ENCODE results near the gene PGP. TPM values are rescaled to one million over a fixed set of nuclear protein-coding genes. Genes with fewer than 3 reads are reported as not detected.

PGP gene
- total RNA-seq, 2 experiments from 2014 or later = 11.5 to 15.0 TPM

GRCh38 chr16:2237102-2237482 is 22.5 kb upstream of the PGP start:
- ChIA-PET POLR2A (no interaction called here), CTCF (no interaction called here)
- Mint-ChIP-seq H3K4me3 (no peak overlapping the region), H3K36me3 (ENCODE audit: low read depth) (peaks cover 10% of the 10 kb centered on the region), H3K4me1 (peaks cover 2% of the 10 kb centered on the region), H3K9me3 (ENCODE audit: low read depth) (no peaks in the 10 kb centered on the region), H3K27ac (no peak overlapping the region), H3K27me3 (peaks cover 2% of the 10 kb centered on the region)
- intact Hi-C loops (cut with DNase I, micrococcal nuclease) = no loop called here
- DNase-seq (no peak), ATAC-seq (no peak)

DNA sequence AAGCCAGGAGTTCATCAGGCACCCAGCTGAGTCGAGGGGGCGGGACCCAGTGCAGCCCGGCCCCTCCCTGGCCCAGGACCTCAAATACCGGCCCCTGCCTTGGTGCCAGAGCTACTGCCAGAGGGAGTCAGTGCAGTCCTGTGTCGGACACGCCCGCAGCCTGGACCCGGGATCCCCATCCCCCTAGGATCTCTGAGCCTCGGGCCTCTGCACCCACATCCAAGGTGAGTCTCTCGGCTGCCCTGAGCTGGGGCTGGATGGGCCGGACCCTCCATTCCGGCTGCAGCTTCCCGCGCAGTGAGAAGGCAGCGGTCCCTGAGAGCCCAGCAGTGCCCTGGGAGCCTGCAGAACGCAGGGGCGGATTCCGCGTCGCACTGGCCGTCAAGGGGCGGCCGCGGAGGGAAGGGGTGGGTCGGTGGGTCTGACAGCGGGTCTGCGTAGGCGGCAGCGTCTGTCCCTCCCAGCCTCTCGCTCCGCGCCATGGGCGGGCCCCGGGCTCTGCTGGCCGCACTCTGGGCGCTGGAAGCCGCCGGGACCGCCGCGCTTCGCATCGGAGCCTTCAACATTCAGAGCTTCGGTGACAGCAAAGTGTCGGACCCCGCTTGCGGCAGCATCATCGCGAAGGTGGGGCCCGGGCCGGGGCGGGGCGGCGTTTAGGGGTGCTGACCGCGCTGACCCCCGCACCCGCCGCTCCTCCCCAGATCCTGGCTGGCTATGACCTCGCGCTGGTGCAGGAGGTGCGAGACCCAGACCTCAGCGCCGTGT is 21.9 kb upstream of the PGP start, which contains the start of gene DNASE1L2:
Gene DNASE1L2, plus strand, starts transcription at position 108 of the 765 bp plus-strand sequence. Its CDS starts 373 bp downstream, at position 481.
- POLR2A ChIA-PET = no interaction called here
- no peak within 1 kb of the TSS for H3K4me3 Mint-ChIP-seq
- H3K27ac Mint-ChIP-seq = no peak within 1 kb of the TSS
- intact Hi-C loops (cut with DNase I, micrococcal nuclease) = no loop called here
- no peaks in the 10 kb centered on the region for H3K9me3 Mint-ChIP-seq (ENCODE audit: low read depth)
- ATAC-seq = peak; percentile 23
- CTCF ChIA-PET = no interaction called here
- DNase-seq = no peak
- peaks cover 13% of the 10 kb centered on the region for H3K36me3 Mint-ChIP-seq (ENCODE audit: low read depth)
- H3K27me3 Mint-ChIP-seq = peaks cover 2% of the 10 kb centered on the region
- peaks cover 2% of the 10 kb centered on the region for H3K4me1 Mint-ChIP-seq

DNA sequence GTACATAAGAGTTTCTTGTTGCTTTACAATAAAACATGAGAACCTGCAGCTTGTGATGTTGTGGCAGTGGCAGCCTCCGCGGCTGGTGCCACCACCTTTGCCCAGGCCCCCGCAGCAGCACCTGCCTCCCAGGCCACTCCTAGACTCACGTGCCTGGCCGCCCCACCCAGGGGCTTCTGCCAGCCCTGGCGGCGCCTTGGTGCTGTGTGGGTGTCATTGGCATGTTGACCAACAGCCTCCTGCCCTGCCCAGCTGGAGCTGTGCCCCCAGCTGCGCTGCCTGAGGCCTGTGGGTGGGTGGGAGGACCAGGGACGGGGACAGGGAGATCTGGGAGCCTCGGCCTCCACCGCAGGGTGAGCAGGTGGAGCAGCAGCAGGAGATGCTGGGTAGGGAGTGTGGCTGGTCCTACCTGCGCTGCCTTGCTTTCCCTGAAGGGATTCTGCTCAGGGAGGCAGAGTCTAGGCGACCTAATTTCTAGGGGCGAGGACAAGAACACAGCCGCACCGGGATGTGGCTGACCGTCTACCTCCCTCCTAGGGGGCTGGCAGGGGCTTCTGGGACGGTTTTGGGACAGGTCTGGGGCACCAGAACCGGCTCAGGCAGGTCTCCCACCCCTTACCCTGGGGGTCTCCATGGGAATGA is 21.2 kb upstream of the PGP start:
- H3K4me3 Mint-ChIP-seq = no peak overlapping the region
- ChIA-PET POLR2A (no interaction called here), CTCF (no interaction called here)
- ATAC-seq (no peak), DNase-seq (no peak)
- no peak overlapping the region for H3K27ac Mint-ChIP-seq
- peaks cover 2% of the 10 kb centered on the region for H3K27me3 Mint-ChIP-seq
- peaks cover 13% of the 10 kb centered on the region for H3K36me3 Mint-ChIP-seq (ENCODE audit: low read depth)
- H3K4me1 Mint-ChIP-seq = peaks cover 2% of the 10 kb centered on the region
- intact Hi-C loops (cut with DNase I, micrococcal nuclease) = no loop called here
- no peaks in the 10 kb centered on the region for H3K9me3 Mint-ChIP-seq (ENCODE audit: low read depth)

- Mint-ChIP-seq H3K27me3 (peaks cover 2% of the 10 kb centered on the region), H3K27ac (no peak overlapping the region), H3K4me3 (no peak overlapping the region), H3K4me1 (peaks cover 2% of the 10 kb centered on the region), H3K9me3 (ENCODE audit: low read depth) (no peaks in the 10 kb centered on the region), H3K36me3 (ENCODE audit: low read depth) (peaks cover 14% of the 10 kb centered on the region)
- ChIA-PET CTCF (no interaction called here), POLR2A (no interaction called here)
- intact Hi-C loops (cut with DNase I, micrococcal nuclease) = no loop called here
- DNase-seq (no peak), ATAC-seq (no peak)
Measured at GRCh38 chr16:2235234-2235651, 20.6 kb upstream of the PGP start.

DNA sequence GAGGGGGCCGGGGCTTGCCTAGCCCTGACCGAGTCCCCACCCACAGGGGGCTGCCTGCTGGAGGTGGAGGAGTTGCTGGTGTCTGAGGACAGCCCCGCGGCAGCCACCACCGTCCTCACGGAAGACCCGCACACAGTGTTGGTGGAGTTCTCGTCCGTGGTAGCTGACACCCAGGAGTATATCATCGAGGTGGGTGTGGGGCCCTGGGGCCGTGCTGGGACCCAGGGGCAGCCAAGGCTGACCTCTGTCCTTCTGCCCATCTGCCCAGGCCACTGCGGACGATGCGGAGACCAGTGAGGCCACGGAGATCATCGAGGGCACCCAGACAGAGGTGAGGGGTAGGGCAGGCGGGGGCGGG is 20.2 kb upstream of the PGP start:
- peaks cover 2% of the 10 kb centered on the region for H3K27me3 Mint-ChIP-seq
- DNase-seq = no peak
- ChIA-PET CTCF (no interaction called here), POLR2A (no interaction called here)
- peaks cover 19% of the 10 kb centered on the region for H3K36me3 Mint-ChIP-seq (ENCODE audit: low read depth)
- H3K27ac Mint-ChIP-seq = no peak overlapping the region
- H3K9me3 Mint-ChIP-seq (ENCODE audit: low read depth) = no peaks in the 10 kb centered on the region
- intact Hi-C loops (cut with DNase I, micrococcal nuclease) = no loop called here
- peaks cover 2% of the 10 kb centered on the region for H3K4me1 Mint-ChIP-seq
- no peak overlapping the region for H3K4me3 Mint-ChIP-seq
- ATAC-seq = no peak

- ChIA-PET POLR2A (interaction anchor here (1.4 kb wide), 1 partner anchor 18 kb away, joined by 4 read pairs; the partner anchor contains the start of gene ECI1), CTCF (no interaction called here)
- Mint-ChIP-seq H3K9me3 (ENCODE audit: low read depth) (no peaks in the 10 kb centered on the region), H3K36me3 (ENCODE audit: low read depth) (peaks cover 20% of the 10 kb centered on the region), H3K4me3 (no peak overlapping the region), H3K4me1 (peaks cover 2% of the 10 kb centered on the region), H3K27me3 (peaks cover 2% of the 10 kb centered on the region), H3K27ac (no peak overlapping the region)
- ATAC-seq (no peak), DNase-seq (no peak)
- intact Hi-C loops (cut with DNase I, micrococcal nuclease) = no loop called here
Measured at GRCh38 chr16:2233872-2234812, 19.5 kb upstream of the PGP start.

DNA sequence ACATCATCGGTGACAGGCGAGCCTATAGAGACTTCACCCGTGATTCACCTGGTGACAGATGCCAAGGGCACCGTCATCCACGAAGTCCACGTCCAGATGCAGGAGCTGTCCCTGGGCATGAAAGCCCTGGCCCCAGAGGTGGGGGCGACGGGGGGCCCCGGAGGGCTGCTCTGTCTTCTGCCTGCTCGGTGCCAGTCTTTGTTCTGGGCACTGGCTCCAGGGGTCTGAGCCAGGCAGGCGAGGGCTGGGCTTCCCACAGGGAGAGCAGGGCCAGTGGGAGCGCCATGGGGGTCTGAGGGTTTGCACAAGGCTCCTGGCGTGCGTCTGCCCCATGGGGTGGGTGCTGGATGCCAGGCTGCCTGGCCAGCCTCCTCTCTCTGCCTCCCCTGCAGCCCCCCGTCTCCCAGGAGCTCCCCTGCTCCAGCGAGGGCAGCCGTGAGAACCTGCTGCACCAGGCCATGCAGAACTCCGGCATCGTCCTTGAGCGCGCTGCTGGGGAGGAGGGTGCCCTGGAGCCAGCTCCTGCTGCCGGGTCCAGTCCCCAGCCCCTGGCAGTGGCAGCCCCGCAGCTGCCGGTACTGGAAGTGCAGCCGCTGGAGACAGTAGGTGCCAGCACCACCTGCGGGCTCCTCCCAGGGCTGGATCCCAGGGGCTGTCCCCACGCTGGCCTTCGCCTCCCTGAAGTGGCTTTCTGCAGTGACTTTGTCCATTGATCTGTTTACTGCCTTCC is 18.6 kb upstream of the PGP start:
- Mint-ChIP-seq H3K36me3 (ENCODE audit: low read depth) (peaks cover 20% of the 10 kb centered on the region), H3K27ac (no peak overlapping the region), H3K4me3 (no peak overlapping the region), H3K27me3 (peaks cover 2% of the 10 kb centered on the region), H3K9me3 (ENCODE audit: low read depth) (no peaks in the 10 kb centered on the region), H3K4me1 (peaks cover 2% of the 10 kb centered on the region)
- POLR2A ChIA-PET = interaction anchor here (1.4 kb wide), 1 partner anchor 18 kb away, joined by 4 read pairs; the partner anchor contains the start of gene ECI1
- CTCF ChIA-PET = no interaction called here
- ATAC-seq = no peak
- intact Hi-C loops (cut with DNase I, micrococcal nuclease) = no loop called here
- DNase-seq = no peak

- Mint-ChIP-seq H3K36me3 (ENCODE audit: low read depth) (peaks cover 23% of the 10 kb centered on the region), H3K4me3 (no peak overlapping the region), H3K9me3 (ENCODE audit: low read depth) (no peaks in the 10 kb centered on the region), H3K27ac (no peak overlapping the region), H3K4me1 (peaks cover 2% of the 10 kb centered on the region), H3K27me3 (peaks cover 2% of the 10 kb centered on the region)
- ATAC-seq = no peak
- CTCF ChIA-PET = no interaction called here
- DNase-seq = no peak
- intact Hi-C loops (cut with DNase I, micrococcal nuclease) = no loop called here
- POLR2A ChIA-PET = interaction anchor here (1.4 kb wide), 1 partner anchor 19 kb away, joined by 4 read pairs; the partner anchor contains the start of gene ECI1
Measured at GRCh38 chr16:2232094-2232990, 17.7 kb upstream of the PGP start.

DNA sequence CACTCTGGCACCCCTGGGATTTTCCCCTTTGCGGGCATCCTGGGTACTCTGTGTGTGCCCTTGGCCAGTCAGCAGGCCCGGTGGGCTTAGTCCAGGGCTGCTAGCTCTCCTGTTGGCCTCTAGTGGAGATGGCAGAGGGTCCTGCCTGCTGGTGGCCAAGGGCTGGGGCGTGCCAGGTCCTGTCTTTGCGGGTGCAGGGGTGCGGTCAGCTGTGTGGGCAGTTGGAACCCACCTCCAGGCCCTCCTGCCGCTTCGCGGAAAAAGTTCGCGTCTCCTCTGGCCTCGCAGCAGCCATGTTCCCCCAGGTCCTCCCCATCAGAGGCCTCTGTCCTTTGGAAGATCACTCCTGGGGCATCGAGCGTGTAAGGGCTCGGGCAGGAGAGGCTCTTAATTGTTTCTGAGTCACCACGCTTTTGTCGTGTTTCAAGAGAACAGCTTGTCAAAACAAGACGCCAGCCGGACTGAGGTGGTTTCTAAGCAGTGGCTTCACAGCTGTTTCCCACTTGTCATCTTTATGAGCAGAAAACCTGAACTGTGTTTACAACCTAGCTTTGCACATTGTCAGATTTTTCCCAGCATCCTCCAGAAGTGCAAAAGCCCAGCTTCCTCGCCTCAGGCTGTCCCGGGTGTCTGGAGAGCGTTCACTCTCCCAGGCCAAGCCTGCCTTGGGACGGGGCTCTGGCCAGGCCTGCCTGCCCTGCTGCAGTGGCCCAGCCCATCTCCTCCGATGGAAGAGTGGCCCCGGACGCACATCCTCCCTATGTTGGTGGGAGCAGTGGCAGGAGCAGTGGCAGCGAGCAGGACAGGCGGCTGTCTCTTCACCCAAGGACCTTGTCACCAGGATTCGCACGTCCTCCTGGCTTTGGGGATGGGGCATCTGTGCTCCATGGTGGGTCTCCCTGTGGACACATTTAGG is 16.6 kb upstream of the PGP start:
- intact Hi-C loops (cut with DNase I, micrococcal nuclease) = no loop called here
- DNase-seq = no peak
- Mint-ChIP-seq H3K4me3 (no peak overlapping the region), H3K4me1 (peaks cover 4% of the 10 kb centered on the region), H3K9me3 (ENCODE audit: low read depth) (no peaks in the 10 kb centered on the region), H3K27ac (no peak overlapping the region), H3K27me3 (peaks cover 2% of the 10 kb centered on the region), H3K36me3 (ENCODE audit: low read depth) (peaks cover 26% of the 10 kb centered on the region)
- POLR2A ChIA-PET = no interaction called here
- ATAC-seq = no peak
- CTCF ChIA-PET = interaction anchor here (0.6 to 0.7 kb wide), 2 partner anchors 148 to 187 kb away, joined by 3 read pairs; no protein-coding TSS in a partner anchor

DNA sequence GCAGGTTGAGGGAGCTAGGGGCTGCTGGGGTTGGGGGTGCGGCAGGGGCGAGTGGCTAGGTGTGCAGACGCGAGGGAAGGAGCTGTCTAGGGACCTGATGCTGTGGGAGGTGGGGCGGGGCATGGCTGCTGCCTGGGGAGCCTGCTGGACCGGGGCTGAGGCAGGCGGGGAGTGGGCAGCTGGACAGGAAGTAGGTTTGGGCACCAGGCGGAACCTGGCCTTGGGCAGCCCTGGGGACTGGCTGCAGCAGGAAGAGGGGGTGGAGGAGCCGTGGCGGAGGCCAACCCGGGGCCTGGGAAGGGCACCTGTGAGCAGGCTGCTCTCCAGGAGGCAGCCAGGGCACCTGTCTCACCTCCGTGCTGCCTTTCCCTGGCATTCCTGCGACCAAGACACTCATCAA is 15.7 kb upstream of the PGP start:
- intact Hi-C loops (cut with DNase I, micrococcal nuclease) = no loop called here
- DNase-seq = no peak
- peaks cover 8% of the 10 kb centered on the region for H3K4me1 Mint-ChIP-seq
- POLR2A ChIA-PET = no interaction called here
- CTCF ChIA-PET = interaction anchor here (0.6 kb wide), 1 partner anchor 188 kb away, joined by 3 read pairs; no protein-coding TSS in a partner anchor
- no peak overlapping the region for H3K4me3 Mint-ChIP-seq
- ATAC-seq = no peak
- H3K36me3 Mint-ChIP-seq (ENCODE audit: low read depth) = peaks cover 29% of the 10 kb centered on the region
- H3K9me3 Mint-ChIP-seq (ENCODE audit: low read depth) = no peaks in the 10 kb centered on the region
- H3K27ac Mint-ChIP-seq = no peak overlapping the region
- peaks cover 1% of the 10 kb centered on the region for H3K27me3 Mint-ChIP-seq

Data from activated CD4-positive, alpha-beta T cell treated with anti-CD3 and anti-CD28 coated beads for 36 hours (primary cell).